HG03175 (cell line): ENCODE data around the gene SDS.

ENCODE experiments used
- ATAC-seq: cut with Tn5 transposase; IDR thresholded peaks from one replicate; pipeline ENCODE4 v1.9.1; 2021; ENCODE audit warnings: mild to moderate bottlenecking, moderate library complexity; ENCODE audit not compliant: unreplicated experiment

The SDS gene

GRCh38 chr12:113384778-113385177, 18.9 kb downstream of the SDS start:
- no peak for ATAC-seq

GRCh38 chr12:113382206-113382605, 21.5 kb downstream of the SDS start:
- no peak for ATAC-seq

- no peak for ATAC-seq
Measured at GRCh38 chr12:113381220-113381619, 22.5 kb downstream of the SDS start.

GRCh38 chr12:113378291-113378690, 25.4 kb downstream of the SDS start:
- ATAC-seq, result no peak

GRCh38 chr12:113374823-113375428, 28.8 kb downstream of the SDS start:
- no peak for ATAC-seq

- no peak for ATAC-seq
Measured at GRCh38 chr12:113373969-113374368, 29.7 kb downstream of the SDS start.

- ATAC-seq, result no peak
Measured at GRCh38 chr12:113373440-113373839, 30.2 kb downstream of the SDS start.

GRCh38 chr12:113372371-113372770, 31.3 kb downstream of the SDS start:
- no peak for ATAC-seq

- no peak for ATAC-seq
Measured at GRCh38 chr12:113371808-113372207, 31.9 kb downstream of the SDS start.

- ATAC-seq, result no peak
Measured at GRCh38 chr12:113370923-113371682, 32.6 kb downstream of the SDS start.

- ATAC-seq, result no peak
Measured at GRCh38 chr12:113369391-113369985, 34.2 kb downstream of the SDS start.

GRCh38 chr12:113368331-113368730, 35.4 kb downstream of the SDS start:
- ATAC-seq, result no peak

GRCh38 chr12:113366827-113367226, 36.9 kb downstream of the SDS start:
- no peak for ATAC-seq

- ATAC-seq, result no peak
Measured at GRCh38 chr12:113365639-113366395, 37.9 kb downstream of the SDS start.

GRCh38 chr12:113364698-113365097, 39.0 kb downstream of the SDS start:
- no peak for ATAC-seq

- no peak for ATAC-seq
Measured at GRCh38 chr12:113361574-113362370, 41.9 kb downstream of the SDS start.

GRCh38 chr12:113359939-113360748, 43.5 kb downstream of the SDS start:
- no peak for ATAC-seq

GRCh38 chr12:113359133-113359938, 44.4 kb downstream of the SDS start:
- ATAC-seq, result no peak
